MCF 10A (cell line): Measurements from ENCODE around the gene HOPX. TPM values are rescaled to one million over a fixed set of nuclear protein-coding genes. Genes with fewer than 3 reads are reported as not detected.

Experiments
- BruUV-seq: library from RNA; stranded (reverse); fragments of 400-500 nt; replicated peaks from 2 replicates; lab custom pipeline; 2021; lab: Mats Ljungman, UMichigan
- CTCF ChIA-PET: fragments of 300-600 bp; sonication (Branson Sonifier 250); formaldehyde crosslinking; extraction: SDS; loops from one replicate; lab custom pipeline; 2021; ENCODE audit warnings: antibody characterized with exemption, inconsistent platforms; lab: Yijun Ruan, JAX
- POLR2A ChIA-PET: fragments of 300-600, 350-650 bp; sonication (Branson Sonifier 250); formaldehyde crosslinking; extraction: SDS; loops from one replicate; lab custom pipeline; 2020; ENCODE audit warnings: antibody characterized with exemption, inconsistent platforms; lab: Yijun Ruan, JAX
- DNase-seq: peaks from one replicate; pipeline ENCODE4 v3.0.0-alpha.2; 2018; ENCODE audit not compliant: unreplicated experiment
- H3K27ac Mint-ChIP-seq: one replicate; pipeline ENCODE4 v1.8.0; 2022; ENCODE audit warnings: mild to moderate bottlenecking, low read depth, mixed read lengths; ENCODE audit not compliant: unreplicated experiment
- H3K27me3 Mint-ChIP-seq: one replicate; pipeline ENCODE4 v1.8.0; 2022; ENCODE audit warnings: mixed read lengths; ENCODE audit not compliant: insufficient read depth, unreplicated experiment
- H3K36me3 Mint-ChIP-seq: one replicate; pipeline ENCODE4 v1.8.0; 2022; ENCODE audit warnings: mild to moderate bottlenecking, moderate library complexity, mixed read lengths; ENCODE audit not compliant: insufficient read depth, unreplicated experiment
- H3K4me1 Mint-ChIP-seq: one replicate; pipeline ENCODE4 v1.8.0; 2022; ENCODE audit warnings: mixed read lengths; ENCODE audit not compliant: insufficient read depth, unreplicated experiment
- H3K4me3 Mint-ChIP-seq: one replicate; pipeline ENCODE4 v1.8.0; 2022; ENCODE audit warnings: mild to moderate bottlenecking, moderate library complexity, mixed read lengths; ENCODE audit not compliant: unreplicated experiment
- H3K9me3 Mint-ChIP-seq: one replicate; pipeline ENCODE4 v1.8.0; 2022; ENCODE audit warnings: mixed read lengths; ENCODE audit not compliant: unreplicated experiment
- intact Hi-C: fragments of 100-400 bp; cut with micrococcal nuclease; formaldehyde crosslinking; loops from 2 replicates; pipeline ENCODE4 v1.14.1; 2022
- total RNA-seq: library from RNA; stranded (reverse); gene quantifications from 2 replicates; pipeline ENCODE4 v1.2.3, GENCODE V29; 2022
- TF ChIP-seq, protein P1 (sequence below): fragments of 200-600 bp; IDR thresholded peaks from one replicate; pipeline ENCODE4 v1.8.0; 2022; ENCODE audit warnings: antibody characterized with exemption, mild to moderate bottlenecking; ENCODE audit not compliant: unreplicated experiment

Gene HOPX
- total RNA-seq, 1 experiment from 2014 or later, result not detected

DNA sequence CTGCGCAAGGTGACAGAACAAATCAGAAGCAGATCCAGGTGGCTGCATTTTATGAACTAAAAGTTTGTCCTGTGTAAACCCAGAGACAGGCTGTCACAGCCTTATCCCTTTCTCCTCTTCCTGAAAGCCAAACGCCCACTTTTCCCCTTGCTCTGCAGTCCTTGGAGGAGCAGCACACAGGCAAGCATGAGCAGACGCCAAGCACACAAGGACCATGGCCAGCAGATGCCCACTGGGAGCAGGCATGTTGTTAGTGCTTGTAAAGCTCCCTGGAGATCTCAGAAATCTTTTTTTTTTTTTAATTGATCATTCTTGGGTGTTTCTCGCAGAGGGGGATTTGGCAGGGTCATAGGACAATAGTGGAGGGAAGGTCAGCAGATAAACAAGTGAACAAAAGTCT, 11.5 kb upstream of the HOPX start:
- Mint-ChIP-seq H3K9me3 (no peaks in the 10 kb centered on the region), H3K27ac (no peak overlapping the region), H3K27me3 (no peaks in the 10 kb centered on the region), H3K4me3 (no peak overlapping the region), H3K36me3 (no peaks in the 10 kb centered on the region), H3K4me1 (peaks cover 12% of the 10 kb centered on the region)
- no TSS peak for BruUV-seq
- CTCF ChIA-PET, result no interaction called here
- POLR2A ChIA-PET, result no interaction called here
- intact Hi-C loops, result no loop called here
- DNase-seq, result no peak
- TF ChIP-seq, protein P1, sequence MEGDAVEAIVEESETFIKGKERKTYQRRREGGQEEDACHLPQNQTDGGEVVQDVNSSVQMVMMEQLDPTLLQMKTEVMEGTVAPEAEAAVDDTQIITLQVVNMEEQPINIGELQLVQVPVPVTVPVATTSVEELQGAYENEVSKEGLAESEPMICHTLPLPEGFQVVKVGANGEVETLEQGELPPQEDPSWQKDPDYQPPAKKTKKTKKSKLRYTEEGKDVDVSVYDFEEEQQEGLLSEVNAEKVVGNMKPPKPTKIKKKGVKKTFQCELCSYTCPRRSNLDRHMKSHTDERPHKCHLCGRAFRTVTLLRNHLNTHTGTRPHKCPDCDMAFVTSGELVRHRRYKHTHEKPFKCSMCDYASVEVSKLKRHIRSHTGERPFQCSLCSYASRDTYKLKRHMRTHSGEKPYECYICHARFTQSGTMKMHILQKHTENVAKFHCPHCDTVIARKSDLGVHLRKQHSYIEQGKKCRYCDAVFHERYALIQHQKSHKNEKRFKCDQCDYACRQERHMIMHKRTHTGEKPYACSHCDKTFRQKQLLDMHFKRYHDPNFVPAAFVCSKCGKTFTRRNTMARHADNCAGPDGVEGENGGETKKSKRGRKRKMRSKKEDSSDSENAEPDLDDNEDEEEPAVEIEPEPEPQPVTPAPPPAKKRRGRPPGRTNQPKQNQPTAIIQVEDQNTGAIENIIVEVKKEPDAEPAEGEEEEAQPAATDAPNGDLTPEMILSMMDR, result no peak

DNA sequence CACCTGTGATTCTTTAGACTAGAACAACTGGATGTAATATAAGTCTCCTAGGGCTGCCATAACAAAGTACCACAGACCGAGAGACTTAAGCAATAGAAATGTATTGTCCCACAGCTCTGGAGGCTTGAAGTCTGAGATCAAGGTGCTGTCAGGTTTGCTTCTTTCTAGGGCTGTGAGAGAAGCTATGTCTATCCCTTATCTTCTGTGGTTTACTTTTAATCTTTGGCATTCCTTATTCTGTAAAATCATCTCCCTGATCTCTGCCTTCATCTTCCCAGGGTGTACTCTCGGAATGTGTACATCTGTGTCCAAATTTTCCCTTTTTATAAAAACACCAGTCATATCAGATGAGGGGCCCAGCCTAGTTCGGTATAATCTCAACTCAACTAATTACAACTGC, 10.3 kb upstream of the HOPX start:
- intact Hi-C loops, result no loop called here
- POLR2A ChIA-PET, result no interaction called here
- no peaks in the 10 kb centered on the region for H3K36me3 Mint-ChIP-seq
- H3K27me3 Mint-ChIP-seq, result no peaks in the 10 kb centered on the region
- no peak overlapping the region for H3K27ac Mint-ChIP-seq
- CTCF ChIA-PET, result interaction anchor here (1.0 kb wide), 1 partner anchor 31 kb away, joined by 3 read pairs; no protein-coding TSS in a partner anchor
- H3K4me1 Mint-ChIP-seq, result peaks cover 12% of the 10 kb centered on the region
- DNase-seq, result no peak
- no TSS peak for BruUV-seq
- no peak overlapping the region for H3K4me3 Mint-ChIP-seq
- H3K9me3 Mint-ChIP-seq, result no peaks in the 10 kb centered on the region
- TF ChIP-seq, protein P1, result no peak

DNA sequence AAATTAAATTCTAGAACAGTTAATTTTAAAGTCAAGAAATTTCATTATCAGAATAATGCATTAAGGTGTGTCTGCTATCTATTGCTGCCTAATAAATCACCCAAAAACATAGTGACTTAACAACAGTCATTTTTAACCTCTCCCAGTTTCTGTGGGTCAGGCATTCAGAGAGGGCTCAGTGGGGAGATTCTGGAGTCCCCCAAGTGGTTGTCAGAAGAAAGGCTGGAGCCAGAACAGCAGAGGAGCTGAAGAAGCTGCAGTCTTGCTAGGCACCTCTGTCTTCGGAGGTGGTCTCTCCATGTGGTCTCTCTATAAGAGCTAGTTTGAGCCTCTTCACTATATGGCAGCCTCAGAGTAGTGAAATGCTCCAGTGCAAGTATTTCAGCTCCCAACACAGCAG, 9.3 kb upstream of the HOPX start:
- Mint-ChIP-seq H3K4me1 (peaks cover 5% of the 10 kb centered on the region), H3K27me3 (no peaks in the 10 kb centered on the region), H3K4me3 (no peak overlapping the region), H3K9me3 (no peaks in the 10 kb centered on the region), H3K27ac (no peak overlapping the region), H3K36me3 (no peaks in the 10 kb centered on the region)
- intact Hi-C loops, result no loop called here
- BruUV-seq, result no TSS peak
- ChIA-PET CTCF (interaction anchor here (0.6 to 1.0 kb wide), 2 partner anchors 32 to 107 kb away, joined by 3 read pairs; no protein-coding TSS in a partner anchor), POLR2A (interaction anchor here (0.5 kb wide), 1 partner anchor 1198 kb away, joined by 3 read pairs; no protein-coding TSS in a partner anchor)
- no peak for DNase-seq
- TF ChIP-seq, protein P1, result no peak

DNA sequence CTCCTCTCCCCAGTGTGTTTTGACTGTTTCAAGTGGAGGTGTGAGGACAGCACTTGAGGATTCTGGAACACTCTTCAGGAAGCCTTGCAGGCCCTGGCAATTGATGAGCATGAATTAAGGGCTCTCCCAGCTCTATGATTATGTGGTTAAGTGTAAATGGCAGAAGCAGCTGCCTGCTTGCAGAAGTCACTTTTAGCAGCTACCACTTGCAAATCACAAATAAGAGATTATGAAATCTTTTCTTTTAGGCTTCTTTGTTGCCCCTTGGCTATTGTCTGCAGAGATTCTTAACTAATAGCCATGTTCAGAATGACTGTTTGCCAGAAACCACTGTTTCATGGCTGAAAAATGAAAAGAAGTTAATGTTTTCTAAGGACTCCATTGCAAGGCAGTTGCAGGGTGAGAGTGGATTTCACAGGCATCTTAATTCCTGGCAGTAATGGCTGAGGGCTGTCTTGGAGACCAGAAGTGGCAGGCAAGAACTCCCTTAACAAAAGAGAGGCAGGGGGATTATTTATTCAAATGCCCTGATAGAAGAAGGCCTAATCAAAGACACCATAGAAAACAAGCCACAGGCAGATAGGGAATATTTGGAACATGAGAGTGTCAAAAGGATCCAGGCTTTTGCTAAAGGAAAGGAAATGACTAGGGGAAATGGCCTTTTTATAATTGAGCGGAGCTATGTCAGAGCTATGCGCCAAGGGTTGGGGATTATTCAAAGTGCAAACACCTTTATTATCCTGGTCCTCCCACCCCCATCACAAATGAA, 8.3 kb upstream of the HOPX start:
- Mint-ChIP-seq H3K4me3 (no peak overlapping the region), H3K9me3 (no peaks in the 10 kb centered on the region), H3K27me3 (no peaks in the 10 kb centered on the region), H3K36me3 (no peaks in the 10 kb centered on the region), H3K4me1 (peaks cover 9% of the 10 kb centered on the region), H3K27ac (no peak overlapping the region)
- TF ChIP-seq, protein P1, result no peak
- ChIA-PET POLR2A (no interaction called here), CTCF (no interaction called here)
- no peak for DNase-seq
- intact Hi-C loops, result no loop called here
- BruUV-seq, result no TSS peak
